Measurements from ENCODE around the gene PKP4.

- TF ChIP-seq CTCF (IDR thresholded peaks at IDR 0.05; ENCODE audit: control extremely low read depth in 1 of 3, insufficient read depth in 1 of 3, low read depth in 1 of 3, low read length in 3 of 3): no peak
- no peak for TF ChIP-seq EP300 (IDR thresholded peaks at IDR 0.05; ENCODE audit: borderline replicate concordance in 1 of 2, low read depth in 2 of 2, low read length in 2 of 2)
- no peak for TF ChIP-seq CTBP2 (IDR thresholded peaks at IDR 0.05; ENCODE audit: borderline replicate concordance, insufficient read depth, insufficient read length, low read length)
- TF ChIP-seq POLR2A (IDR thresholded peaks at IDR 0.05; ENCODE audit: control extremely low read depth in 1 of 2, low read depth in 2 of 2, low read length in 2 of 2): no peak
- TF ChIP-seq NRF1 (IDR thresholded peaks at IDR 0.05; ENCODE audit: low read depth, low read length): no peak
- TF ChIP-seq SRF (IDR thresholded peaks at IDR 0.05; ENCODE audit: low read depth, low read length): no peak
Measured at GRCh38 chr2:158412206-158412605, 44.5 kb upstream of the PKP4 start.
